SK-N-SH (cell line): ENCODE results near the gene RPN1. TPM values are rescaled to one million over a fixed set of nuclear protein-coding genes. Genes with fewer than 3 reads are reported as not detected.
"Not testable (repeated sequence)": the region's sequence is repeated elsewhere in the genome, so short reads cannot be mapped to it uniquely, and the experiment has no call there.

Experiments used
- CTCF ChIA-PET: fragments of 300-600, 350-600 bp; formaldehyde crosslinking; extraction: SDS; loops from one replicate; lab custom pipeline; 2021; lab: Yijun Ruan, JAX
- POLR2A ChIA-PET: fragments of 350-600 bp; sonication (Branson Sonifier 250); formaldehyde crosslinking; extraction: SDS; loops from one replicate; lab custom pipeline; 2020; ENCODE audit warnings: antibody characterized with exemption, inconsistent platforms; lab: Yijun Ruan, JAX
- DNase-seq: peaks from one replicate; pipeline ENCODE4 v3.0.0; 2012
- H2AFZ ChIP-seq: fragments of 200-600 bp; sonication (generic); 2 replicates; pipeline ENCODE4 v1.8.1; 2016; ENCODE audit warnings: antibody characterized with exemption, mild to moderate bottlenecking, low read depth
- H3F3A ChIP-seq: fragments of 200-600 bp; sonication (generic); replicated peaks from 2 replicates; pipeline ENCODE3; 2016; ENCODE audit warnings: antibody characterized with exemption, mild to moderate bottlenecking; ENCODE audit not compliant: insufficient read depth
- H3K27ac ChIP-seq, 2 experiments: fragments of 200-500 bp in 1 of 2; fragments of 200-600 bp in 1 of 2; sonication (Bioruptor generic) in 1 of 2; sonication (generic), shearing (Covaris generic) in 1 of 2; 2 replicates each; pipeline versions ENCODE4 v1.5.1 to v1.6.1; 2014 to 2016; ENCODE audit warnings: low read depth in 2 of 2, inconsistent platforms in 1 of 2, low read length in 1 of 2, mild to moderate bottlenecking in 1 of 2, mixed read lengths in 1 of 2
- H3K27me3 ChIP-seq: fragments of 200-600 bp; sonication (generic), shearing (Covaris generic); 2 replicates; pipeline ENCODE4 v1.6.1; 2016; ENCODE audit warnings: mixed run types; ENCODE audit not compliant: insufficient read depth
- H3K36me3 ChIP-seq, 2 experiments: fragments of 200-500 bp in 1 of 2; fragments of 200-600 bp in 1 of 2; sonication (Bioruptor generic) in 1 of 2; sonication (generic) in 1 of 2; replicated peaks in 1 of 2; 2 replicates each; pipeline versions ENCODE3 to v1.5.1; 2014 to 2016; ENCODE audit warnings: low read length in 1 of 2, mild to moderate bottlenecking in 1 of 2; ENCODE audit not compliant: insufficient read depth in 2 of 2, control insufficient read depth in 1 of 2
- H3K4me1 ChIP-seq, 2 experiments: fragments of 200-500 bp in 1 of 2; fragments of 200-600 bp in 1 of 2; sonication (Bioruptor generic) in 1 of 2; sonication (generic), shearing (Covaris generic) in 1 of 2; 2 replicates each; pipeline versions ENCODE4 v1.5.1 to v1.6.1; 2014 to 2016; ENCODE audit warnings: low read depth in 1 of 2, low read length in 1 of 2, mixed run types in 1 of 2; ENCODE audit not compliant: insufficient read depth in 2 of 2, control insufficient read depth in 1 of 2
- H3K4me2 ChIP-seq: fragments of 200-600 bp; sonication (generic), shearing (Covaris generic); 2 replicates; pipeline ENCODE4 v1.6.1; 2017; ENCODE audit warnings: mixed run types
- H3K4me3 ChIP-seq, 2 experiments: fragments of 200-500 bp in 1 of 2; fragments of 200-600 bp in 1 of 2; sonication (Bioruptor generic) in 1 of 2; sonication (generic), shearing (Covaris generic) in 1 of 2; 2 replicates each; pipeline versions ENCODE4 v1.5.1 to v1.8.1; 2014 to 2016; ENCODE audit warnings: low read depth in 2 of 2, inconsistent platforms in 1 of 2, low read length in 1 of 2, mild to moderate bottlenecking in 1 of 2, mixed read lengths in 1 of 2, moderate library complexity in 1 of 2
- H3K79me2 ChIP-seq: fragments of 200-600 bp; sonication (generic); 2 replicates; pipeline ENCODE4 v1.8.1; 2017; ENCODE audit warnings: mild to moderate bottlenecking; ENCODE audit not compliant: insufficient read depth
- H3K9ac ChIP-seq: fragments of 200-600 bp; sonication (generic); 2 replicates; pipeline ENCODE4 v1.6.1; 2017; ENCODE audit warnings: mixed run types
- H3K9me2 ChIP-seq: fragments of 200-600 bp; sonication (generic); 2 replicates; pipeline ENCODE4 v1.6.1; 2017; ENCODE audit warnings: mixed run types
- H3K9me3 ChIP-seq: fragments of 200-600 bp; sonication (generic); 2 replicates; pipeline ENCODE4 v1.6.1; 2017; ENCODE audit warnings: mixed run types, mild to moderate bottlenecking, moderate library complexity
- H4K20me1 ChIP-seq: fragments of 200-600 bp; sonication (generic); 2 replicates; pipeline ENCODE4 v1.6.1; 2017; ENCODE audit warnings: mild to moderate bottlenecking, mixed run types; ENCODE audit not compliant: insufficient read depth
- GATA2 ChIP-seq: sonication (generic); formaldehyde crosslinking; IDR thresholded peaks from 2 replicates; pipeline ENCODE4 v1.5.0; 2020; ENCODE audit warnings: mild to moderate bottlenecking, missing genetic modification reagents
- TEAD4 ChIP-seq: IDR thresholded peaks from 2 replicates; pipeline ENCODE4 v1.4.0; 2012; ENCODE audit warnings: mild to moderate bottlenecking, borderline replicate concordance; ENCODE audit not compliant: insufficient read depth
- WGBS: methylation state at CpG from one replicate; pipeline ENCODE4 v1.1.6; 2017; ENCODE audit warnings: low lambda C conversion rate; 5-methylcytosine and 5-hydroxymethylcytosine counted together
- polyA plus RNA-seq, 3 experiments: library from polyadenylated mRNA; depleted of rRNA; stranded (reverse); fragments of >200 nt; gene quantifications; 2 replicates each; pipeline ENCODE4 v1.2.3, GENCODE V29; 2012

The RPN1 gene
- polyA plus RNA-seq, 1 of the 3 experiments (the other 2 are of a cell fraction): 162 TPM

DNA sequence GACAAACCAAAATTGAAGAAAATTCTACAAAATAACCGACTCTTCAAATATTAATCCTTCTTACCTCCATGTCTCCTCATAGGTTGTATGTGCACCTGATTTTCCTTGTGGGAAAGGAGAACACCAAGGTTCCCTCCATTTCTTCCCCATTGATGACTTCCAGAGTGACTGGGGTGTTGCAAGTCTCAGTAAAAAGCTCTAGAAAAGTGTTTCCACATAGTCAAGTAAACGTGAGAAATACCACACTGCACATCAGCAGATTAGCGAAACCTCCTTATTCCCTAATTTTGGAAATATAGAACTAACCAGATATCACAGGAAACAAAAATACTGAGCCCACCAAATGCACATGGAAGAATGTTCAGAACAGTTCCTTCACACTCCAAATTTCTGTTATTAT lies 4.9 kb upstream of the RPN1 start:
- H3K27ac ChIP-seq: no peak overlapping the region

DNA sequence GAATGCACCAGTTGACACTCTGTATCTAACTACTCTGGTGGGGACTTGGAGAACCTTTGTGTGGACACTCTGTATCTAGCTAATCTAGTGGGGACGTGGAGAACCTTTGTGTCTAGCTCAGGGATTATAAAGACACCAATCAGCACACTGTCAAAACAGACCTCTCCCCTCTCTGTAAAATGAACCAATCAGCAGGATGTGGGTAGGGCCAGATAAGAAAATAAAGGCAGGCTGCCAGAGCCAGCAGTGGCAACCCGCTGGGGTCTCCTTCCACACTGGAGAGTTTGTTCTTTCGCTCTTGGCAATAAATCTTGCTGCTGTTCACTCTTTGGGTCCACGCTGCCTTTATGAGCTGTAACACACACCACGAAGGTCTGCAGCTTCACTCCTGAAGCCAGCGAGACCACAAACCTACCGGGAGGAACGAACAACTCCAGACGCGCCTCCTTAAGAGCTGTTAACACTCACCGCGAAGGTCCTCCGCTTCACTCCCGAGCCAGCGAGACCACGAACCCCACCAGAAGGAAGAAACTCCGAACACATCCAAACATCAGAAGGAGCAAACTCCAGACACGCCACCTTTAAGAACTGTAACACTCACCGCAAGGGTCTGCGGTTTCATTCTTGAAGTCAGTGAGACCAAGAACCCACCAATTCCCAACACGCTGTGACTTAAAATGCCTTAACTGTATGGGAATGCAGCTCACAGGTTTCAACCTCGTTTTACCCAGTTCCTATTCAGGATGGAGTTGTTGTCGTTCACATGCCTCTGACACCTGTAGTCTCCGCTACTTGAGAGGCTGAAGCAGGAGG lies 3.6 kb upstream of the RPN1 start:
- DNase-seq, H3K27ac ChIP-seq, H3K9me3 ChIP-seq, H3K9me2 ChIP-seq, H2AFZ ChIP-seq, H4K20me1 ChIP-seq, H3K4me3 ChIP-seq, H3F3A ChIP-seq, H3K27me3 ChIP-seq, H3K4me1 ChIP-seq, H3K36me3 ChIP-seq, H3K4me2 ChIP-seq, POLR2A ChIA-PET, H3K9ac ChIP-seq: not testable (repeated sequence)
- peaks cover 15% of the 10 kb centered on the region for H3K79me2 ChIP-seq
- CTCF ChIA-PET: interaction anchor here (1.4 kb wide), 1 partner anchor 26 kb away, joined by 3 read pairs; no protein-coding TSS in a partner anchor
- WGBS: 82% methylated on average over 24 of the region's 24 CpGs

More for the DNA sequence above, 4.9 kb upstream of the RPN1 start:
- Histone ChIP-seq H3K4me2 (no peak overlapping the region), H3K4me3 (no peak overlapping the region), H2AFZ (no peak overlapping the region), H4K20me1 (no peaks in the 10 kb centered on the region), H3K36me3 (no peaks in the 10 kb centered on the region), H3K9me2 (no peaks in the 10 kb centered on the region), H3F3A (no peaks in the 10 kb centered on the region), H3K79me2 (peaks cover 1% of the 10 kb centered on the region; the same call in 1 of the 2 replicates), H3K4me1 (no peaks in the 10 kb centered on the region), H3K9me3 (no peaks in the 10 kb centered on the region), H3K27me3 (no peaks in the 10 kb centered on the region), H3K9ac (no peak overlapping the region)
- no peak for TF ChIP-seq GATA2 (CRISPR knock-in tag)
- TF ChIP-seq TEAD4: no peak
- no peak for DNase-seq
- ChIA-PET CTCF (no interaction called here), POLR2A (no interaction called here)
- 71% methylated on average over 3 of the region's 3 CpGs for WGBS

DNA sequence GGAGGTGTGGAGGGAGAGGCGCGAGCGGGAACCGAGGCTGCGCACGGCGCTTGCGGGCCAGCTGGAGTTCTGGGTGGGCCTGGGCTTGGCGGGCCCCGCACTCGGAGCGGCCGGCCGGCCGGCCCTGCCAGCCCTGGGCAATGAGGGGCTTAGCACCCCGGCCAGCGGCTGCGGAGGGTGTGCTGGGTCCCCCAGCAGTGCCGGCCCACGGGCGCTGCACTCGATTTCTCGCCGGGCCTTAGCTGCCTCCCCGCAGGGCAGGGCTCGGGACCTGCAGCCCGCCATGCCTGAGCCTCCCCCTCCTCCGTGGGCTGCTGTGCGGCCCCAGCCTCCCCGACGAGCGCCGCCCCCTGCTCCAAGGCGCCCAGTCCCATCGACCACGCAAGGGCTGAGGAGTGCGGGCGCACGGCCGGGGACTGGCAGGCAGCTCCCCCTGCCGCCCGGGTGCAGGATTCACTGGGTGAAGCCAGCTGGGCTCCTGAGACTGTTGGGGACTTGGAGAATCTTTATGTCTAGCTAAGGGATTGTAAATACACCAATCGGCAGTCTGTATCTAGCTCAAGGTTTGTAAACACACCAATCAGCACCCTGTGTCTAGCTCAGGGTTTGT lies 2.9 kb upstream of the RPN1 start:
- POLR2A ChIA-PET, H3K9ac ChIP-seq, H3K9me2 ChIP-seq, H3K4me3 ChIP-seq, H2AFZ ChIP-seq, H3K27ac ChIP-seq, H3F3A ChIP-seq, H3K4me1 ChIP-seq, H3K4me2 ChIP-seq, H3K36me3 ChIP-seq, H3K9me3 ChIP-seq, DNase-seq, H3K27me3 ChIP-seq: not testable (repeated sequence)
- 95% methylated on average over 16 of the region's 43 CpGs for WGBS
- H4K20me1 ChIP-seq: peaks cover 15% of the 10 kb centered on the region
- CTCF ChIA-PET: interaction anchor here (1.0 to 1.4 kb wide), 2 partner anchors 27 kb away, joined by 3 read pairs; no protein-coding TSS in a partner anchor
- peaks cover 22% of the 10 kb centered on the region for H3K79me2 ChIP-seq
